ENCODE results near the gene LMCD1.

- TF ChIP-seq POLR2A (IDR thresholded peaks at IDR 0.05), result no peak
- TF ChIP-seq CTCF (IDR thresholded peaks at IDR 0.05), result no peak
These were observed 7.3 kb upstream of the LMCD1 start for GRCh38 chr3:8494327-8494726.
